IMR-90 (cell line): ENCODE results near the gene SEMA4A. TPM values are rescaled to one million over a fixed set of nuclear protein-coding genes. Genes with fewer than 3 reads are reported as not detected.

Experiments used
- ATAC-seq: fragments of 200-7000 bp; cut with Tn5 transposase; 2 replicates; pipeline ENCODE4 v1.9.1; 2020; ENCODE audit warnings: low read depth, mild to moderate bottlenecking, moderate library complexity
- BruUV-seq: library from RNA; stranded (reverse); fragments of 400-500 nt; replicated peaks from 2 replicates; lab custom pipeline; 2021; lab: Mats Ljungman, UMichigan
- CTCF ChIA-PET: fragments of 300-600 bp; formaldehyde crosslinking; extraction: SDS; loops from one replicate; lab custom pipeline; 2021; ENCODE audit warnings: antibody characterized with exemption; lab: Yijun Ruan, JAX
- POLR2A ChIA-PET: fragments of 300-600 bp; sonication (Branson Sonifier 250); formaldehyde crosslinking; loops from one replicate; lab custom pipeline; 2022; ENCODE audit warnings: antibody characterized with exemption; ENCODE audit not compliant: unreplicated experiment; lab: Charles Lee
- DNase-seq: peaks from one replicate; pipeline ENCODE4 v3.0.0; 2013
- H2AFZ ChIP-seq: replicated peaks from 2 replicates; pipeline ENCODE3; 2013; ENCODE audit warnings: low read length, mild to moderate bottlenecking; ENCODE audit not compliant: poor library complexity
- H2AK5ac ChIP-seq: 2 replicates; pipeline ENCODE4 v1.6.1; 2013; ENCODE audit warnings: low read depth, low read length, inconsistent platforms
- H2AK9ac ChIP-seq: replicated peaks from 2 replicates; pipeline ENCODE3; 2013; ENCODE audit warnings: mild to moderate bottlenecking, low read depth, low read length, moderate library complexity; ENCODE audit not compliant: poor library complexity
- H2BK120ac ChIP-seq: 2 replicates; pipeline ENCODE4 v1.6.1; 2013; ENCODE audit warnings: low read depth, low read length, inconsistent platforms
- H2BK15ac ChIP-seq: 3 replicates; pipeline ENCODE4 v1.6.1; 2013; ENCODE audit warnings: low read depth, low read length, inconsistent platforms
- H2BK20ac ChIP-seq: 2 replicates; pipeline ENCODE4 v1.6.1; 2013; ENCODE audit warnings: low read depth, mild to moderate bottlenecking, inconsistent platforms, low read length, moderate library complexity
- H2BK5ac ChIP-seq: 2 replicates; pipeline ENCODE4 v1.6.1; 2013; ENCODE audit warnings: mild to moderate bottlenecking, low read depth, low read length, inconsistent platforms; ENCODE audit not compliant: poor library complexity, severe bottlenecking
- H3K14ac ChIP-seq: replicated peaks from 2 replicates; pipeline ENCODE4 v1.6.1; 2013; ENCODE audit warnings: low read depth, low read length, inconsistent platforms
- H3K18ac ChIP-seq: 2 replicates; pipeline ENCODE4 v1.6.1; 2013; ENCODE audit warnings: low read depth, low read length, control low read depth
- H3K23ac ChIP-seq: 2 replicates; pipeline ENCODE4 v1.6.1; 2013; ENCODE audit warnings: low read depth, low read length, inconsistent platforms
- H3K27ac ChIP-seq: 2 replicates; pipeline ENCODE4 v1.5.1; 2013; ENCODE audit warnings: mild to moderate bottlenecking, control low read depth, low read length; ENCODE audit not compliant: insufficient read depth
- H3K27me3 ChIP-seq: 2 replicates; pipeline ENCODE4 v1.6.1; 2013; ENCODE audit warnings: low read length; ENCODE audit not compliant: control insufficient read depth, insufficient read depth
- H3K36me3 ChIP-seq: 2 replicates; pipeline ENCODE4 v1.6.1; 2013; ENCODE audit warnings: low read length, mixed read lengths; ENCODE audit not compliant: control insufficient read depth, insufficient read depth
- H3K4ac ChIP-seq: 2 replicates; pipeline ENCODE4 v1.6.1; 2013; ENCODE audit warnings: low read depth, low read length, inconsistent platforms
- H3K4me1 ChIP-seq: 2 replicates; pipeline ENCODE4 v1.6.1; 2013; ENCODE audit warnings: low read length, mixed read lengths; ENCODE audit not compliant: control insufficient read depth, insufficient read depth
- H3K4me2 ChIP-seq: 2 replicates; pipeline ENCODE4 v1.6.1; 2013; ENCODE audit warnings: low read depth, mild to moderate bottlenecking, control low read depth, low read length, moderate library complexity
- H3K4me3 ChIP-seq: 2 replicates; pipeline ENCODE4 v1.5.1; 2013; ENCODE audit warnings: low read depth, mild to moderate bottlenecking, control low read depth, low read length, moderate library complexity; ENCODE audit not compliant: insufficient read depth
- H3K56ac ChIP-seq: 2 replicates; pipeline ENCODE4 v1.6.1; 2013; ENCODE audit warnings: low read length, inconsistent platforms; ENCODE audit not compliant: insufficient read depth; ENCODE audit errors: extremely low read depth
- H3K79me1 ChIP-seq, 2 experiments: 2 replicates each; pipeline ENCODE4 v1.6.1; 2013; ENCODE audit warnings: low read length in 2 of 2, inconsistent platforms in 1 of 2, low read depth in 1 of 2
- H3K9ac ChIP-seq: 2 replicates; pipeline ENCODE4 v1.6.1; 2013; ENCODE audit warnings: low read depth, low read length, control low read depth
- H3K9me1 ChIP-seq: 2 replicates; pipeline ENCODE4 v1.6.1; 2013; ENCODE audit warnings: low read length, inconsistent platforms; ENCODE audit not compliant: insufficient read depth
- H3K9me3 ChIP-seq: 2 replicates; pipeline ENCODE4 v1.6.1; 2013; ENCODE audit warnings: low read length; ENCODE audit not compliant: control insufficient read depth, insufficient read depth
- H4K20me1 ChIP-seq: 2 replicates; pipeline ENCODE4 v1.6.1; 2013; ENCODE audit warnings: low read length, inconsistent platforms; ENCODE audit not compliant: insufficient read depth
- H4K5ac ChIP-seq: 2 replicates; pipeline ENCODE4 v1.6.1; 2013; ENCODE audit warnings: mild to moderate bottlenecking, low read depth, low read length, control low read depth
- H4K8ac ChIP-seq, 2 experiments: 2 replicates each; pipeline ENCODE4 v1.6.1; 2013; ENCODE audit warnings: low read depth in 2 of 2, low read length in 2 of 2, control low read depth in 1 of 2, inconsistent platforms in 1 of 2
- H4K91ac ChIP-seq: 2 replicates; pipeline ENCODE4 v1.6.1; 2013; ENCODE audit warnings: low read depth, low read length, inconsistent platforms; ENCODE audit not compliant: insufficient read depth
- BHLHE40 ChIP-seq: fragments of 150-350 bp; IDR thresholded peaks from 2 replicates; pipeline ENCODE4 v1.6.1; 2016; ENCODE audit warnings: mild to moderate bottlenecking, low read depth, low read length
- CEBPB ChIP-seq: IDR thresholded peaks from 2 replicates; pipeline ENCODE4 v1.6.1; 2012; ENCODE audit warnings: low read depth, low read length, improper control_type of control experiment
- CHD1 ChIP-seq: IDR thresholded peaks from 2 replicates; pipeline ENCODE4 v1.6.1; 2012; ENCODE audit warnings: low read depth, low read length, improper control_type of control experiment
- CTCF ChIP-seq: conservative IDR thresholded peaks from 2 replicates; pipeline ENCODE4 v1.5.1; 2012; ENCODE audit warnings: mild to moderate bottlenecking, low read depth, low read length, improper control_type of control experiment
- FOS ChIP-seq: fragments of 150-350 bp; IDR thresholded peaks from 2 replicates; pipeline ENCODE4 v1.6.1; 2016; ENCODE audit warnings: low read depth, low read length
- MAFK ChIP-seq: IDR thresholded peaks from 2 replicates; pipeline ENCODE4 v1.6.1; 2012; ENCODE audit warnings: low read depth, low read length, improper control_type of control experiment
- MAZ ChIP-seq: IDR thresholded peaks from 2 replicates; pipeline ENCODE4 v1.6.1; 2012; ENCODE audit warnings: low read depth, mild to moderate bottlenecking, low read length, improper control_type of control experiment, moderate library complexity, borderline replicate concordance
- MXI1 ChIP-seq: IDR thresholded peaks from 2 replicates; pipeline ENCODE4 v1.6.1; 2012; ENCODE audit warnings: low read depth, mild to moderate bottlenecking, low read length, moderate library complexity, borderline replicate concordance
- NFE2L2 ChIP-seq: fragments of 150-350 bp; IDR thresholded peaks from 2 replicates; pipeline ENCODE4 v1.6.1; 2016; ENCODE audit warnings: low read depth, mild to moderate bottlenecking, low read length
- RFX5 ChIP-seq: IDR thresholded peaks from 2 replicates; pipeline ENCODE4 v1.8.0; 2012; ENCODE audit warnings: low read depth, mild to moderate bottlenecking, low read length, moderate library complexity
- WGBS, 2 experiments: methylation state at CpG; one replicate each; pipeline versions ENCODE4 v1.1.5 to v1.1.7; 2013; ENCODE audit warnings: missing lambda C conversion rate in 2 of 2; ENCODE audit not compliant: insufficient read length in 1 of 2; ENCODE audit errors: extremely low coverage in 2 of 2; 5-methylcytosine and 5-hydroxymethylcytosine counted together
- dilution Hi-C: fragments of 300-500 bp; cut with HindIII; formaldehyde crosslinking; loops from one replicate; pipeline ENCODE4 v1.14.3; 2018; ENCODE audit warnings: low sequenced_read_pairs; ENCODE audit not compliant: unreplicated experiment
- in situ Hi-C: fragments of 300-500 bp; cut with MboI; formaldehyde crosslinking; loops from 3 replicates; pipeline ENCODE4 v1.14.3; 2019; ENCODE audit warnings: low sequenced_read_pairs, inconsistent platforms, mixed read lengths
- intact Hi-C: fragments of 100-400 bp; cut with micrococcal nuclease; formaldehyde crosslinking; loops from 2 replicates; pipeline ENCODE4 v1.10.0; 2022
- polyA plus RNA-seq, 3 experiments: library from polyadenylated mRNA; depleted of rRNA; stranded (reverse); fragments of >200 nt; gene quantifications; 2 replicates each; pipeline ENCODE4 v1.2.3, GENCODE V29; 2012; ENCODE audit warnings: low replicate concordance in 1 of 3
- total RNA-seq: library from RNA; depleted of rRNA; stranded (reverse); fragments of >200 nt; gene quantifications from 2 replicates; pipeline ENCODE4 v1.2.3, GENCODE V29; 2012
- TF ChIP-seq, protein P1 (sequence below): fragments of 150-350 bp; IDR thresholded peaks from 2 replicates; pipeline ENCODE4 v1.6.1; 2017; ENCODE audit warnings: mild to moderate bottlenecking, antibody characterized with exemption, low read length, low read depth
- TF ChIP-seq, protein P2 (sequence below): fragments of 150-350 bp; IDR thresholded peaks from 2 replicates; pipeline ENCODE4 v1.6.1; 2016; ENCODE audit warnings: low read depth, mild to moderate bottlenecking, low read length, moderate library complexity, borderline replicate concordance

The SEMA4A gene
- total and polyA plus RNA-seq, 2 of the 4 experiments (the other 2 are of a cell fraction) = 0.18 to 0.86 TPM

DNA sequence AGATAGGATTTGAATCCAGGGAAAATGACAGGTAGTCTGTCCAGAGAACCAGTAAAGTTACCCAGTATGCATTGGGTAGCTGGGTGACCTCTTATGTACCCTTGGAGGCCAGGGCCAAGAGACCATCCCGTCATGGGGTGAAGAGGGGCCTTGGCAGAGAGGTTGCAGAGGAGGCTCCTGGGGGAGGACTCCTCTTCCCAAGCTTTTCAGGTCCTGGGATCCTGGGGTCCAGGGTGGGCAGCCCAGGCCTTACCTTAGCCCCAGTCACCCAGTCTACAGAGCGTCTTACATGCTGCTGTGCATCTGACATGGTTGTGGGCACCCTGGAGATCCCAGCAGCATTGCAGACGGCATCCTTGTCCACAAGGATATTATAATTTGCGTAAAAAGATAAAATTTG lies 73.4 kb downstream of the SEMA4A start:
- no peak overlapping the region for H3K18ac ChIP-seq
- WGBS, 2 experiments = 92% methylated on average over 2 of the region's 4 CpGs; no CpG with 5 or more reads in 1 of the 2 experiments
- H2BK120ac ChIP-seq = no peak overlapping the region
- peaks cover 21% of the 10 kb centered on the region for H3K36me3 ChIP-seq
- H3K27me3 ChIP-seq = no peaks in the 10 kb centered on the region
- peaks cover 6% of the 10 kb centered on the region for H3K9me1 ChIP-seq
- no peak overlapping the region for H3K14ac ChIP-seq
- H3K56ac ChIP-seq = no peak overlapping the region
- no peak overlapping the region for H3K4me2 ChIP-seq
- peaks cover 4% of the 10 kb centered on the region; the same call in 1 of the 2 replicates for H3K4me1 ChIP-seq
- no peak for TF ChIP-seq BHLHE40
- TF ChIP-seq MAFK = no peak
- TF ChIP-seq MXI1 = no peak
- TF ChIP-seq, protein P1, sequence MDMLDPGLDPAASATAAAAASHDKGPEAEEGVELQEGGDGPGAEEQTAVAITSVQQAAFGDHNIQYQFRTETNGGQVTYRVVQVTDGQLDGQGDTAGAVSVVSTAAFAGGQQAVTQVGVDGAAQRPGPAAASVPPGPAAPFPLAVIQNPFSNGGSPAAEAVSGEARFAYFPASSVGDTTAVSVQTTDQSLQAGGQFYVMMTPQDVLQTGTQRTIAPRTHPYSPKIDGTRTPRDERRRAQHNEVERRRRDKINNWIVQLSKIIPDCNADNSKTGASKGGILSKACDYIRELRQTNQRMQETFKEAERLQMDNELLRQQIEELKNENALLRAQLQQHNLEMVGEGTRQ = no peak
- TF ChIP-seq RFX5 = no peak
- no peak for TF ChIP-seq MAZ
- no peak for TF ChIP-seq CTCF
- TF ChIP-seq CHD1 = no peak
- TF ChIP-seq FOS = no peak
- no peak for TF ChIP-seq NFE2L2
- TF ChIP-seq CEBPB = no peak
- TF ChIP-seq, protein P2, sequence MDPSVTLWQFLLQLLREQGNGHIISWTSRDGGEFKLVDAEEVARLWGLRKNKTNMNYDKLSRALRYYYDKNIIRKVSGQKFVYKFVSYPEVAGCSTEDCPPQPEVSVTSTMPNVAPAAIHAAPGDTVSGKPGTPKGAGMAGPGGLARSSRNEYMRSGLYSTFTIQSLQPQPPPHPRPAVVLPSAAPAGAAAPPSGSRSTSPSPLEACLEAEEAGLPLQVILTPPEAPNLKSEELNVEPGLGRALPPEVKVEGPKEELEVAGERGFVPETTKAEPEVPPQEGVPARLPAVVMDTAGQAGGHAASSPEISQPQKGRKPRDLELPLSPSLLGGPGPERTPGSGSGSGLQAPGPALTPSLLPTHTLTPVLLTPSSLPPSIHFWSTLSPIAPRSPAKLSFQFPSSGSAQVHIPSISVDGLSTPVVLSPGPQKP = no peak
- no peaks in the 10 kb centered on the region for H3K9me3 ChIP-seq
- intact Hi-C loops (no loop called here), dilution Hi-C loops (no loop called here), in situ Hi-C loops (loop anchor here (5.0 kb wide), 1 partner anchor 79 kb away; no protein-coding TSS in a partner anchor)
- H3K27ac ChIP-seq = no peak overlapping the region
- H2BK5ac ChIP-seq = no peak overlapping the region
- no peak overlapping the region for H2BK15ac ChIP-seq
- DNase-seq (no peak), ATAC-seq (no peak)
- H2AK5ac ChIP-seq = no peak overlapping the region
- BruUV-seq = no TSS peak
- no peak overlapping the region for H3K23ac ChIP-seq
- H3K9ac ChIP-seq = no peak overlapping the region
- H3K4me3 ChIP-seq = no peak overlapping the region
- POLR2A ChIA-PET = no interaction called here
- peaks cover 4 to 16% of the 10 kb centered on the region in 2 experiments for H3K79me1 ChIP-seq
- H2AFZ ChIP-seq = no peak overlapping the region
- H4K8ac ChIP-seq = no peak overlapping the region
- CTCF ChIA-PET = interaction anchor here (1.3 kb wide), 1 partner anchor 130 kb away, joined by 3 read pairs; no protein-coding TSS in a partner anchor
- H2BK20ac ChIP-seq = no peak overlapping the region
- peak overlapping the region; percentile 65 for H2AK9ac ChIP-seq
- H4K20me1 ChIP-seq = no peaks in the 10 kb centered on the region
- H4K5ac ChIP-seq = no peak overlapping the region
- H4K91ac ChIP-seq = no peak overlapping the region
- H3K4ac ChIP-seq = no peak overlapping the region
